ENCODE measurements around the gene PCDHGC5.
A peak's percentile ranks its signal among the peaks of the same experiment; 100 is the strongest.

Gene PCDHGC5

DNA sequence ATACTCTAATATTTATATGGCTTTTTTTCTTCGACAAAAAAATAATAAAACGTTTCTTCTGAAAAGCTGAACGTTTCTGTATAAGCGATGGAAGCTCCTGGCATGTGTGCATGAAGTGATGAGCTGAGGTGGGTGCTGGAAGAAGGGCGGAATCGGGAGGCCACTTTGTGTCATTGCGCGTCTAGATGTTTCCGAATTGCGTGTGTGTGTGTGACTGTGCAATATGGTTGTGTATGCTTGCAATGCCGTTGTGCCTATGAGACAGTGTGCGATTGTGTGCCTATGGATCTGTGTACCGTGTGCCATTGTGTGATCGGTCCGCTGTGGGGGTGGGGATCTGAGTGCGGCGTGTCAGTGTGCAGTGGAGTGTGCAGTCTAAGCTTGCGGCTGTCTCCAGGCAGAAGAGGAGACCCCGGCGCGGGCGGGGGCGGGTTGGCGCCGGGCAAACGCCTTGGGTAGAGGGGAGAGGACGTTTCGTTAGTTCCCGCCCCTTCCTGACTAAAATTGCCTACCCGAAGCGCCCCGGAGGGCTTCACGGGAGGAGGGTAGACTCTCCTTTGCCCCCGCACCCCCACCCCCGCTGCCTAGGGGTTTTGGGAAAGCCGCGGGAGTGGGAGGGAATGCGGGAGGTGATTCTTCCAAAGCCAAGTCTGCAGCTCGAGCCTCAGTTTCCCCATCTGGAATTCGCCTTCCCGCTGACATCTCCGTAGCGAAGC lies 24.2 kb downstream of the PCDHGC5 start:
- DNase-seq (ENCODE audit: low read depth in 2 of 2): no peak

DNA sequence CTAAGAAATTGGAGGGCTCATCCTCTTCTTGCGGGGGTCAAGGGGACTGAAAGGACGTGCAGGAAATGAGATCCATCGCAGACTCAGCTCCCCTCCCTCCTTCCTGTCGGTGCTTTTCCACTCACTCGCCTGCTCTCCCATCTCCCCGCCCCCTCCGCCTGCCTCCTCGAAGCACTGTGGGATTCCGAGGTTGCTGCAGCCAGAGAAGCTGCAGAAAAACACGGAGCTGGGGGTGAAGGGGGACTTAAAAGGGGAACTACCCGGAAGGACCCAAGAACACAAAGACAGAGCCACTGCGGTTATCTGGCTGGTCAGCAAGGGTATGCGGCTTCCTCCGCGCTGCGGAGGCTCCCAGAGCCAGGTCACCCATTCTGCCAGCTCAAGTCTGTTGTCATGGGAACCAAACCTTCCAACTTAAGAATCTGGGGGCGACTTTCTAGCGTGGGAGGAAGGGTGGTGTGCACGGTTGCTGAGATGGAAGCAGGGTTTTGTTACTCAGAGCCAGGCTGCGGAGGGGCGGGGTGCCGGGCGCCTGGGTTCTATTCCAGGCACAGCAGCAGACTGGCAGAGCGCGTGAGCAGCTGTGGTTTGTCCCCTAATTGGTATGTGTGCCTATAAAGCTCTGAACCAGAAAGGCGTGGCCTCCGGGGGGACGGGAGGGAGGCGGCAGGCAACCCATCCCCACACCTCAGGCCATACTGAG lies 24.9 kb downstream of the PCDHGC5 start:
- DNase-seq (ENCODE audit: low read depth in 2 of 2): peak; percentile 74 to 75

DNA sequence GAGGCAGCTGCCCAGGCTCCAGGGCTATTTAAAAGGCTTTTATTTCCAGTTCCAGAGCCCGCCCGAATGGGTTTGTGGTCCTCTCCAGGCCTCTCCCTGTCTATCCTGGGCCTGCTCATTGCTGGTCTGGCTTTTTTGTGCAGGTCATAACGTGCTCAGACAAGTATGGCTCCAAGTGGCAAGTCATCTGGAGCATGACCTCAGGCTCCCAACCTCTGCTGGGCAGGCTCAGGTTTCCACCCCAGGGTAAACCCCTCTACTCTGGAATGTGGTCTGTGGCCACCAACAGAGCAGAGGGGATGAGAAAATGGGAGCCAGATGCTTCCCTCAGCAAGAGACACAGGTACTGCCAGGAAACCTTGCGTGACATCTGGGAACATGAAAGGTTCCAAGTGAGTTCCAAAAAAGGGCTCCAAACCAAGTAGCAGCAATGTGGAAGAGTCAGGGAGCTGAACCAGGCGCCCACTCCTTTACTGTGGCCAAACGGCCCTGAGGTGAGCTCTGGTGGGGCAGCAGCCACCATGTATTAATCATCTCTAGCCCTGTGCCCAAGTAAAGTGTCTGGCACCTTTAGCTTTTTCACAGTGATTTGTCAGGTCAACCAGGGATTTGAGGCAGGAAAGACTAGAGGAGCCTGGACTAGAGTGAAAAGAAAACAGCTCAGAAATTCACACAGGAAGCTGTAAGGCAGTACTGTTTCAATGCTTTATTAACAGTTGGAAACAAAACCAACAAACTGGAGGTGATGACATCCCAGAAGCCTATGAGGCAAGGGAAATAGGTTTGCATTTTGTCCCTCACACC lies 25.7 kb downstream of the PCDHGC5 start:
- no peak for DNase-seq (ENCODE audit: low read depth in 2 of 2)

DNA sequence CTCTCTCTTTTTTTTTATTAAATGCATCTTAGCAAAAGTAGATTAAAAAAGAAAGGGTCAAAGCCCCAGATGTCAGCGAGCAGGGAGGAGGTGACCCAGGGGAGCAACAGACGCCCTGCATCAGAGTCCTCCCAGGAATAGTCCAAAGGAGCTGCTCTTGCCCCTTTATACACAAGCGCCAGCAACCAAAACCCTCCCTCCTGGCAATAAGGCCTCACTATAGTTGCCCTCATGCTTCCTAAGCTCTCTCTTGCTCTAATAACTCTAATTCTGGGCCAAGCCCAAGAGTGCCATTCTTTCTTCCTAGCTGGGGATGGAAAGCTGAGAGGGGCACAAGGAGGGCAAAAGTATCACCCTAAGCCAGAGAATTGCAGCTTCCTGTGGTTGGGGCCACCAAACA lies 26.3 kb downstream of the PCDHGC5 start:
- no peak for DNase-seq (ENCODE audit: low read depth in 2 of 2)

DNA sequence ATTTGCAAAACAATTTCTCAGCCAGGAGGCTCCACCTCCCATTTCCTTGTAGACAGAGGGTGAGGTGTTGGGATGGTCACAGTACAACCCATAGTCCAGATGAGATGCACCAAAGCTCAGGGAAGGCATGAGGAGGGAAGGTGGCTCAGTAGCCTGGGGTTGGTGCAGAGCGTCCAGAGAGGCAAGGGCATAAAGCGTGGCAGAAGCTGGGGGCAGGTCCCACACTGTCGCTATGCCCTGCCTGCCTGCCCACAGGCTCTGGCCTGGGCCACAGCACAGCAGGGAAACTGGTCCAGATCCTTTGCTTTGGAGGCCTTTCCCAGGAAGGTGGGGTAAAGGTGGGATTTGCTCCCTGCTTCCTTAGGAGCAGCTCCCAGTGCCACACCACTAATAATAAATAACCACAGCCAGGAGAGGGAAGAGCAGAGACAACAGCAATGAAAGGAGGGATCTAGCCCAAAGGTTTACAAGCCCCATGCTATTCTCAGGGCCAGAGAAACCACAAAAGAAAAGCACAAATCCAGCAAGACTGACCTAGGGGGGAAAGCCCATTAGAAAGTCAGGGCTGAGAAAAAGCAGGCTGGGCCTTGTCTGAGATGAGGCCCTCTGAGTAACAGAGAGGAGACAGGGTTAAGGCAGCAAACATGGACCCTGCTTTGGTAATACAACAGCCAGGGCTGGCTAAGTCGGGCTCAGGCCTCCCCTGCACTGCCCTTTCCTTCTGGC lies 27.2 kb downstream of the PCDHGC5 start:
- no peak for DNase-seq (ENCODE audit: low read depth in 2 of 2)

DNA sequence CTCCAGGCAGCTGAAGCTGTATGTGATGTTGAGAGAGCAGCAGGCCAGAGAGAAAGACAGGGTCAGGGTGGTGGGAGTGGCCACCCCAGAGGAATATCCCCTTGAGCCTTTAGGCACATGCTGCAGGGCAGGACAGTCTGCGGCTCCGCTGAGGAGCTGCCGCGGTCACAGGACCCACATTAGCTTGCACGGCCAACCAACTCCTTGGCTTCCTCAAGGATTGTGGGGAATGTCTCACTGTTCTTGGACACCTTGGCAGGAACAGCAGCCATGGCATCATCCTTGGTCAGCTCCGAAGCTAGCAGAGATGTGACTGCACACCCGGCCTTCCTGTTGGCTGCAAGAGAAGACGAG lies 27.8 kb downstream of the PCDHGC5 start:
- no peak for DNase-seq (ENCODE audit: low read depth in 2 of 2)

DNA sequence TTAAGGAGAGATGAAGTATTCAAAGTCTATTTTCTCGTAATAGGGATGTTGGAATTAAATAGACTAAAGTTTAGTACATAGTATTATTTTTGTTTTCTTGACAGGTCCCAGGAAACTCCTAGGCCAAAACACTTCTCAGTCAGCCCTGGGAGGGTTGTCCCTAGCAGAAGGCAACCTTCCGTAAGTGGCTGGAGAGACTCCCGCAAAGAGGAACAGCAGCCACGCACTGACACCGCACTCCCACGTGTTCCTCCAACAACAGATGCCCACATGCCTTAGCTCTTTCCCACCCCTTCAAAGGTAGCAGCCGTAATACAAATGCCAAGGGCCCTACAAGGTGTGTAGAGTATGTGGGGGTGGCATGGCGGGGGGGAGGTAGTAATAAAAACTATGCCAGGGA lies 28.4 kb downstream of the PCDHGC5 start:
- DNase-seq (ENCODE audit: low read depth in 2 of 2): no peak

DNA sequence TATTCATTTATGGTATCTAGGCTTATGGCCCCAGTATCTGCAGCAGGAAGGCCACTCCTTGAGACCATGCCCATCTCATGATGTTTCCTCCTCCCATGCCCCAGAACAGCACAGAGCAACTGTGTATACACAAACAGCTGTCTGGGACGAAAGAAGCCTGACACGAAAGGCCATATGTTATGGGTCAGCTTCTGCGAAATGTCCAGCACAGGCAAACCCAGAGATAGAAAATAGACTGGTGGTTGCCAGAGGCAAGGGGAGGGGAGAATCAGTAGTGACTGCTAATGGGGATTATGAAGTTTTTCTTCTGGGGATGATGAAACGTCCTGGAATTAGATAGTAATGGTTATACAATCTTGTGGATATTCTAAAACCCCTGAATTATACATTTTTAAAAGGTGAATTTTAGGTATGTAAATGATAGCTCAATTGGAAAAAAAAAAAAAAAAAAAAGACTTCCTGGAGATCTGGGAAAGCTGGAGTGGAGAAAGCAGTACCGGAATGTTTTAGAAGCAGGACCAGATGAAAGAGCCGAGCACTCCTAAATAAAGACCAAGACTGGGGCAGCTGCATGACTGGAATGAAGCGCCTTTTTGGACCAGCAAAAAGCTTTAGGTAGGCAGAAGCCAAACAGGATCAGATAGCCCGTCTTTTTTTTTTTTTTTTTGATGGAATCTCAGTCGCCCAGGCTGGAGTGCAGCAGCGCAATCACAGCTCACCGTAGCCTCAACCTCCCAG lies 29.2 kb downstream of the PCDHGC5 start:
- no peak for DNase-seq (ENCODE audit: low read depth in 2 of 2)

DNA sequence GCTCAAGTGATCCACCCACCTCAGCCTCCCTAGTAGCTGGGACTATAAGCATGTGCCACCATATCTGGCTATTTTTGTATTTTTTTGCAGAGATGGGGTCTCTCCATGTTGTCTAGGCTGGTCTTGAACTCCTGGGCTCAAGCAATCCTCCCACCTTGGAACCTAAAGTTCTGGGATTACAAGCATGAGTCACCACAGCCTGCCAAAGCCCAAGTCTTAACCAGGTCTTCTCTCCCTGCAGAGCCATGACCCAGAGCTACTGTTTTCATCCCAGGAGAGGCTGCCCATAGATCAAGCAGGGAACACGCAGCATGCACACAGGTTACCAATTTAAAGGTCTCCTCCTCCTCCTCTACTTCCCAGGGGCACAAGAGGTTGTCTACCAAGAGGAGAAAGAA lies 29.7 kb downstream of the PCDHGC5 start:
- DNase-seq (ENCODE audit: low read depth in 2 of 2): no peak

DNA sequence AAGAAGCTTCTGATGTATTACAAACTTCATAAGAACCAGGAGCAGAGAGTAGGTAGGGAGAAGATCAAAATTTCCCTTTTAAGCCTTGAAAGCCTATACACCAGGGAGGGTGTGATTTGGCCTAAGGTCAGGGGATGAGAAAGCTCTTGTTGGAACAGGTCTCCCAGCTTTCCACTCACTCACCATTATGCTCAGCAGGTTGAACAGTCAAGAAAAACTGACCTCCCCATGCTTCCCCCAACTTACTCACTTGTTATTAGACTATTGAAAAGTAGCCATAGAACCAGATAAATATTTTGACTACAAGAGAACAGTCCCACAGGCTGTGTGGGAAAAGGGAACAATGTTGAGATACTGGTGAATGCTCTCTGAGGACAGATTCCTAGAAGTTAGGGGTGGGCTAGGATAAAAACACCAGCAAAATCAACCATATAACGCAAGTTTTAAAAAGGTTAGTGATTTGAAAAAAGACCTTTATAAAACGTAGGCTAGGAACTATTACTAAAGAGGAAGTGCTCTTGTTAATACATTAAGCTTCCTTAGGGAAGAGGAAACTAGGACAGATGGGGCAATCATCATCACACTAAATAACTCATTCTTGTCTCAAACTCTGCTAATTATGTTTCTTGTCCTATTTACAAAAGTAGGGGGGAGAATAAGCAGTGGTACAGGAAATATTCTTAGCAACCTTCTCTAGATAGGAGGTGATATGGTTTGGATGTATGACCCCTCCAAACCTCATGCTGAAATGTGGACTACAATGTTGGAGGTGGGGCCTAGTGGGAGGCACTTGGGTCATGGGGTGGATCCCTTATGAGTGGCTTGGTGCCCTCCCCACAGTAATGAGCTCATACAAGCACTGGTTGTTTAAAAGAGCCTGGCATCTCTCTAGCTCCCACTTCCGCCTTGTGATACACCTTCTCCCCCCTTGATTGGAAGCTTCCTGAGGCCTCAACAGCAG lies 31.0 kb downstream of the PCDHGC5 start:
- DNase-seq (ENCODE audit: low read depth in 2 of 2): no peak

DNA sequence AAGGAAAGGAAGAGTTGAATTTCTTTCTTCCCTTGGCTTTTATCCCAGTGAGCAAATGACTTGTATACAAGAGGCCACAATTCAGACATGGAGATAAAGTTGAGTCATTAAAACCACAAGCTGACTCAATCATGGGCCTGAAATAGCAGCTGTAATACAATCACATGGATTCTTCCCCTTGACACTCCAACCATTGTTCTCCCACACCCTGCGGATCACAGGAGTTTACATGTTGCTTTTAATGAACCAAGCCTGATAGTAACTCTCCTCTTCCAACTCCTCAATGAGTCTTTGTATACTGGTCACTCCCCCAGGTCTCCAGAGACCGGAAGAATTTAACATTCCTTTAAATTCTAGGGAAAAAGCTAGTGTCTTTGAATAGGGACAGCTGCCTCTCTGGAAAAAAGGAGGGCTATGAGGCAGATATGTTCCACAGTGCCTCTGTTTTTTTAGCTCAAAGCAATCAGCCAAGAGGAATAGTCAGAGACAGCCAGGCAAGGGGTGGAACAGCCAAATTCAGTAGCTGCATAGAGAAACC lies 32.4 kb downstream of the PCDHGC5 start:
- DNase-seq (ENCODE audit: low read depth in 2 of 2): no peak

DNA sequence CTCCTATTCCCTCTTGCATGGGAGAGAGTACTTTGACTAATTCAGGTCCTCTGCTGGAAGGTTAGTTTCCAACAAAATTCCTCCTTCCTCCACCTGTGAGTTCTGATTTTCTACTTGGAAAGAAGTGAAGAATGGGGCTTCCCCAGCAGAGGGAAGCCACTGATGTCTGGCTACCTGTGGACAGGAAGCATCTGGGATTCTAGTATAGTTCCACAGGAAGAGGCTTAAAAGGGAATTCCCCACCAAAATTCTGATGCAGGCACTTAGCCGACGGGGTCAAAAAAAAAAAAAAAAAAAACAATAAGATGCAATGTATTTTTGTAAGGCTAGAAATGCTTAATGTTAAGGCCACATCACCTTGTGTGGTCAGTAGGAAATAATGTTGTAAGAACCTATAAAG lies 33.4 kb downstream of the PCDHGC5 start:
- DNase-seq (ENCODE audit: low read depth in 2 of 2): no peak

DNA sequence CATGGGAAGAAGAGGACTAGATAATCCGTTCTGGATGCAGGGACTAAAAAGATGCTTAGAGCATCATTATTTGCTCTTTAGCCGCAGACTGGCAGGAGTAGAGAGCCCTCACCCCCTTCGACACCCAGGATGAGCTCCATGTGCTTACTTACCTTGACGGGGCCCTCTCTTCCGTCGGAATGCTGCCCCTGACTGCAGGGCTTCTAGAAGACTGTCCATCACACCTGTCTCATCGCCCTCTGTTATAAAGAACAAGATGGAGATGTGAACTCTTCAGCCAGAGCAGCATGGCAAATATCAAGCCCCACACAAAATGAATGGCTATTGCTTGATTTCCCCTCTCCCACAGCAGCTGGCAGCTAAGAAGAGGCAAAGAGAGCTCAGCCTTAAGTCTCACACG lies 35.1 kb downstream of the PCDHGC5 start:
- DNase-seq (ENCODE audit: low read depth in 2 of 2): no peak

DNA sequence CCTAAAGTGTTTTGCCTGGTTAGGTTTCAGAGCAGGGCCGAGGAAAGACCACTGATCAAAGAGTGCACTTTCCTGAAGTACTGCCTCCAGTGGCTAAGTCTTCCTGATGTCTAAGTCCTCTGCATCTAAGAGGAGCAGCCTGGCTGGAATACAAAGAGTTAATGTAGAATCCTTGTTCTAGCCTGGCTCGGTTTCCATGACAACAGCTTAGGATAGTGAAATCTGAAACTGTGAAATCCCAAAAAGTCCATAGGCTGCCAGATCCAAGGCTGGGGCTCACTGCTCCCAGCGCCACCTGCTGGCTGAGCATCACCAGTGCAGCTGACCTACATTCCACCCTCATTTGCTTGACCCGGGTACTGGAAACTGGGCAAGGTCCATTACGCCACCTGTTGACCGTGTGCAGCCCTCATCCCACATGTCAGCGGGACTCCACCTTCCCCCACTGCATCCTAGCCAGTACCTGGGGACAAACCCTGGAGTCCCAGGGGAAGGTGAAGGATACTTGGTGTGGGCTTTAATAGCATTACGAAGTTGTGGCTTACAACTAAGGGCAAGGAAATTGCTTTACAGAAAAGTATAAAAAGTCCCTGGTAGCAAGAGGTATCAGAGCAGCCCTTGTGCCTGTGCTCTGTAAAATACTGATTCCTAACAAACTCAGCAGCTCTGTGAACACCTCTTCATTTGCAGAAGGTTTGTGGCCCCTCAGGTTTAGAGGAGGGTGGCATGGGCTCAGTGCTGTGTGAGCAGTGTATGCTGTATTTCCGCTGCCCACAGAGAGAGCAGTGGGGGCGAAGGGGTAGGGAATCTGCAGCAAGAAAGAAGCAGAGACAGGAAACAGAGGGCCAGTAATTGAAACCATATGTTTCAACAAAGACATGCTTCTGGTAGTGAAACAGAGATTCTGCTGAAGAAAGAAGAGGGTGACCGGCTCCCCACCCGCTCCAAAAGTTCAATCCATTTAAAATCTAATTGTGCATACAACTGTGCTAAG lies 36.0 kb downstream of the PCDHGC5 start:
- no peak for DNase-seq (ENCODE audit: low read depth in 2 of 2)

DNA sequence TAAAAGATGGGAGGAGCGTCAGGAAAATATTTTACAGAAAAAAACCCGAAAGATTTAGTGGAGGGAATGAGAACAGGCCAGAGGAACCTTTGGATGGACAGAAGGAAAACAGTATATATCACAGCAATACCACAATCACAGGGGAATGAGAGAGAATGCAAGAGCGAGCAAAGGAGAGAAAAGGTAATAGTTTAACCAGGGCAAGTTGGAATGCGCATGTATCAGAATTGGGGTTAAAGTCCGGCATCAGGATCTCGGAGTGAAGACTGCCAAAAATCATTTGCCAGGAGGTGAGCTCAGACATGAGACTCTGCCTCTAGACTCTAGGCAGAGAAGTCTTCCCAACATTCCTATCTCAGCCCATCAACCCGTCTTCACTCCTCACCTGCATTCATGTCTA lies 36.8 kb downstream of the PCDHGC5 start:
- no peak for DNase-seq (ENCODE audit: low read depth in 2 of 2)

DNA sequence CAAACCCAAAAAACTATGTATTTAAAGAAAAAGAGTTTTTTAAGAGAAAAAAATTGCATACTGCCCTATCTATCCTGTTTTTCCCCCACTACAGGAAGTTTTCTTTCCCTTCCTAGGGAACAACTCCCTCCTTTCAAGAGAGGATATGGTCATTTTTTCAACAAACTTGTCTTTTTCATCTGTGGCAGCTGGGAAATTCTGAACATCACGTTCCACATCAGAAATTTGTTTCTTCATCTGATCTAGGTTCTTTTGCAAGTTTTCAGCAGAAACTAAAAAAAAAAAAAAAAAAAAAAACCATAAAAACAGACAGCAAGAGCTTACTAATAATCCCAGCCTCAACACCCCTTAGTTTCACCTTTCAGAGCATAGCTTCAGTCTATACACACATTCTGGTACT lies 38.5 kb downstream of the PCDHGC5 start:
- no peak for DNase-seq (ENCODE audit: low read depth in 2 of 2)

DNA sequence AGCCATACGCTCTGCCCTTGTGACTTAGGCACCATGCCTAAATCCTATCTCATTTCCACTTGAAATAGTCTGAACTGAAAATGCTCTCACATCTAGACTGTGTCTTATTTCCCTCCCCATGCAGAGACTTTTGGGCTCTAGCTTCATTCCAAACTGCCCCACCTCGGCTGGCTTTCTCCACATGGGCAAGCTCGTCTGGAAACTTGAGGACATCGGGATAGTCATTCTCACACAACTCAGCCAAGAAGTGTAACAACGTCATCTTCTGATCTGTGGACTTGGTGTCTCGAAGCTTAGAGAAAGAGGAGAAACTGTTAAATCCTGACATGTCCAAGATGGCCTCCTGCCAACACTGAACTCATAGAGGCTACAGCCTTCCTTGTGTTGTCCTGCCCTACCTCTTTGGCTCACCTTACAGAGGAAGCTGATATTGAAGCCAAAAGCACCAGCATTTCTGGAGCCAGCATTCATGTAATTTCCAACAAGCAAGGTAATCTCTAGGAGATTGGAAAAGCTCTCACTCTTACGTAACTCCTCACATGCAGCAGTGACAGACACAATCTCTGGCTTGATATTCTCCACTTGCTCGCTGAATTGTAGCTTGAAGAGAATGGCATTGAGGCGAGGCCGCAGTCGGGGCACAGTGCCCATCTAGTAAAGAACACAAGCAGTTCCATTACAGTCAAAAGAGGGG lies 39.6 kb downstream of the PCDHGC5 start:
- DNase-seq (ENCODE audit: low read depth in 2 of 2): no peak

DNA sequence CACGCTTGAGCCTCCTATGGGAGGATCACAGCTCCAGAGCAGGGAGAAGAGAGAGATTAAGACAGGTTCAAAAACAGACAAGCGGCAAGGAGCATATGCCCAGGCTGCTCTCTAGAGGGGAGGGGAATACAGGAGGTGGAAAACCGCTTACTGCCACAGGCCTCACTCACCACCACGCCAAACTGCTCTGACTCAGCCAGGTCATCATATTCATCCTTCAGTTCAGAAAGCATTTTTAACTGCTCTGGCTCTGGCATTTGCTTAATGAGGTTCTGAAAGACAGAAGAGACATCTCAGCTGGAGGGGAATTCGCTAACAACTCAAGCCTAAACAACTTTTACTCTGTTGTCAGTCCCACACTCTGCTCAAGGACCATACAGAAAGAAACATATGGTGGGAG lies 40.1 kb downstream of the PCDHGC5 start:
- no peak for DNase-seq (ENCODE audit: low read depth in 2 of 2)
